ENCODE data around the gene USP53.
"Not testable (repeated sequence)": the region's sequence is repeated elsewhere in the genome, so short reads cannot be mapped to it uniquely, and the experiment has no call there.

USP53 gene

GRCh38 chr4:119228406-119228805, 15.9 kb downstream of the USP53 start:
- DNase-seq (ENCODE audit: low read depth) = no peak

GRCh38 chr4:119229908-119230687, 17.6 kb downstream of the USP53 start:
- DNase-seq (ENCODE audit: low read depth) = no peak

GRCh38 chr4:119231491-119231890, 19.0 kb downstream of the USP53 start:
- no peak for DNase-seq (ENCODE audit: low read depth)

- DNase-seq (ENCODE audit: low read depth) = no peak
Observed at GRCh38 chr4:119232286-119232685, 19.8 kb downstream of the USP53 start.

- no peak for DNase-seq (ENCODE audit: low read depth)
Observed at GRCh38 chr4:119233191-119233590, 20.7 kb downstream of the USP53 start.

- no peak for DNase-seq (ENCODE audit: low read depth)
Observed at GRCh38 chr4:119233750-119234149, 21.2 kb downstream of the USP53 start.

GRCh38 chr4:119237201-119237600, 24.7 kb downstream of the USP53 start:
- DNase-seq (ENCODE audit: low read depth) = no peak

GRCh38 chr4:119237642-119238041, 25.1 kb downstream of the USP53 start:
- DNase-seq (ENCODE audit: low read depth) = no peak

- DNase-seq (ENCODE audit: low read depth) = no peak
Observed at GRCh38 chr4:119238068-119238722, 25.7 kb downstream of the USP53 start.

- DNase-seq (ENCODE audit: low read depth) = no peak
Observed at GRCh38 chr4:119240128-119240527, 27.6 kb downstream of the USP53 start.

- DNase-seq (ENCODE audit: low read depth) = no peak
Observed at GRCh38 chr4:119240568-119240967, 28.1 kb downstream of the USP53 start.

GRCh38 chr4:119242417-119242816, 29.9 kb downstream of the USP53 start:
- DNase-seq (ENCODE audit: low read depth) = no peak

GRCh38 chr4:119243868-119244267, 31.4 kb downstream of the USP53 start:
- DNase-seq (ENCODE audit: low read depth) = no peak

- DNase-seq (ENCODE audit: low read depth) = no peak
Observed at GRCh38 chr4:119244344-119244743, 31.8 kb downstream of the USP53 start.

GRCh38 chr4:119244832-119245231, 32.3 kb downstream of the USP53 start:
- DNase-seq (ENCODE audit: low read depth) = no peak

- DNase-seq (ENCODE audit: low read depth) = no peak
Observed at GRCh38 chr4:119246177-119246733, 33.7 kb downstream of the USP53 start.

GRCh38 chr4:119251037-119251436, 38.5 kb downstream of the USP53 start:
- not testable (repeated sequence) for DNase-seq (ENCODE audit: low read depth)

- not testable (repeated sequence) for DNase-seq (ENCODE audit: low read depth)
Observed at GRCh38 chr4:119255223-119255622, 42.7 kb downstream of the USP53 start.

- no peak for DNase-seq (ENCODE audit: low read depth)
Observed at GRCh38 chr4:119260528-119260927, 48.0 kb downstream of the USP53 start.

GRCh38 chr4:119261986-119262385, 49.5 kb downstream of the USP53 start:
- no peak for DNase-seq (ENCODE audit: low read depth)

- no peak for DNase-seq (ENCODE audit: low read depth)
Observed at GRCh38 chr4:119264743-119265142, 52.2 kb downstream of the USP53 start.

- no peak for DNase-seq (ENCODE audit: low read depth)
Observed at GRCh38 chr4:119266153-119266552, 53.6 kb downstream of the USP53 start.

- no peak for DNase-seq (ENCODE audit: low read depth)
Observed at GRCh38 chr4:119268466-119268865, 56.0 kb downstream of the USP53 start.

Measured in T follicular helper cell (primary cell).